ENCODE results near the gene CES4A. TPM values are rescaled to one million over a fixed set of nuclear protein-coding genes. Genes with fewer than 3 reads are reported as not detected.

The CES4A gene
- total and polyA plus RNA-seq, 9 of the 15 experiments (the other 6 are each of a cell fraction or from before 2014, with no cell fraction given) = 0.09 to 0.13 (median 0.11) TPM; not detected in 6

GRCh38 chr16:66977341-66978113 lies 10.9 kb upstream of the CES4A start (continued):
- TF ChIP-seq ZNF384 (IDR thresholded peaks at IDR 0.05; ENCODE audit: low read depth, low read length) = 0 out of 2 replicates have a peak, but pooled peaks have one; percentile 20
- TF ChIP-seq STAT5A (IDR thresholded peaks at IDR 0.05; ENCODE audit: borderline replicate concordance, low read length) = no peak
- 0 out of 2 replicates have a peak, but pooled peaks have one; percentile 20 for TF ChIP-seq ZBTB9 (CRISPR knock-in tag; IDR thresholded peaks at IDR 0.05)
- TF ChIP-seq ZNF444 (CRISPR knock-in tag; IDR thresholded peaks at IDR 0.05) = no peak
- no peak for TF ChIP-seq SREBF1 (IDR thresholded peaks at IDR 0.05; ENCODE audit: borderline replicate concordance, low read depth, low read length)
- no peak for TF ChIP-seq TCFL5 (CRISPR knock-in tag; conservative IDR thresholded peaks at IDR 0.05)
- no peak for TF ChIP-seq NFIC (IDR thresholded peaks at IDR 0.05)
- TF ChIP-seq ZNF174 (CRISPR knock-in tag; IDR thresholded peaks at IDR 0.05) = no peak
- no peak for TF ChIP-seq RNF2 (IDR thresholded peaks at IDR 0.05)
- TF ChIP-seq NCOA4 (IDR thresholded peaks at IDR 0.05; ENCODE audit: partially characterized antibody) = no peak
- no peak for TF ChIP-seq MIER1 (IDR thresholded peaks at IDR 0.05; ENCODE audit: low read depth)
- TF ChIP-seq HNRNPK (IDR thresholded peaks at IDR 0.05; ENCODE audit: low read depth, low read length, poor library complexity, severe bottlenecking) = no peak
- no peak for TF ChIP-seq BCOR (IDR thresholded peaks at IDR 0.05)
- TF ChIP-seq DMBX1 (CRISPR knock-in tag; IDR thresholded peaks at IDR 0.05; ENCODE audit: borderline replicate concordance) = no peak
- no peak for TF ChIP-seq CREB3 (tag; conservative IDR thresholded peaks at IDR 0.05; ENCODE audit: low read depth)
- TF ChIP-seq FIP1L1 (IDR thresholded peaks at IDR 0.05; ENCODE audit: low read depth, low read length, poor library complexity, severe bottlenecking) = no peak
- no peak for TF ChIP-seq ZNF586 (CRISPR knock-in tag; conservative IDR thresholded peaks at IDR 0.05)
- no peak for TF ChIP-seq ZNF140 (CRISPR knock-in tag; IDR thresholded peaks at IDR 0.05)
- no peak for TF ChIP-seq HNRNPH1 (optimal IDR thresholded peaks at IDR 0.05; ENCODE audit: low read depth, low read length)
- TF ChIP-seq NR0B1 (IDR thresholded peaks at IDR 0.05; ENCODE audit: partially characterized antibody) = no peak
- TF ChIP-seq RCOR1 (IDR thresholded peaks at IDR 0.05; ENCODE audit: borderline replicate concordance in 1 of 2, low read depth in 2 of 2, low read length in 2 of 2) = peak in 1 of 2 experiments; percentile 71; a peak in 2 of 4 replicates
- TF ChIP-seq CEBPG (CRISPR knock-in tag; IDR thresholded peaks at IDR 0.05) = no peak
- no peak for TF ChIP-seq CEBPG (tag; conservative IDR thresholded peaks at IDR 0.05 in 1 of 2, IDR thresholded peaks at IDR 0.05 in 1 of 2)
- no peak for TF ChIP-seq ID3 (CRISPR knock-in tag; IDR thresholded peaks at IDR 0.05)
- no peak for TF ChIP-seq ID3 (tag; IDR thresholded peaks at IDR 0.05)
- no peak for TF ChIP-seq MCM3 (IDR thresholded peaks at IDR 0.05)

Measured in K562 (cell line).